GM23248 (cell line): ENCODE measurements around the gene TMEM132A. TPM values are rescaled to one million over a fixed set of nuclear protein-coding genes. Genes with fewer than 3 reads are reported as not detected.

Experiments
- DNase-seq: peaks from one replicate; pipeline ENCODE4 v3.0.0-alpha.2; 2015
- H2AFZ ChIP-seq: fragments of 200-600 bp; sonication (generic); 2 replicates; pipeline ENCODE4 v1.6.1; 2016; ENCODE audit warnings: antibody characterized with exemption
- H3F3A ChIP-seq: fragments of 200-600 bp; sonication (generic); 2 replicates; pipeline ENCODE4 v1.6.1; 2016; ENCODE audit warnings: mild to moderate bottlenecking, antibody characterized with exemption, mixed run types; ENCODE audit not compliant: insufficient read depth
- H3K27ac ChIP-seq: fragments of 200-600 bp; sonication (generic); 2 replicates; pipeline ENCODE4 v1.5.1; 2016; ENCODE audit warnings: mild to moderate bottlenecking
- H3K27me3 ChIP-seq: fragments of 200-600 bp; sonication (generic); replicated peaks from 2 replicates; pipeline ENCODE4 v1.6.1; 2016; ENCODE audit warnings: mild to moderate bottlenecking; ENCODE audit not compliant: insufficient read depth
- H3K36me3 ChIP-seq: fragments of 200-600 bp; sonication (generic); 2 replicates; pipeline ENCODE4 v1.6.1; 2016; ENCODE audit warnings: low read depth, mild to moderate bottlenecking
- H3K4me1 ChIP-seq: fragments of 200-600 bp; sonication (generic); 2 replicates; pipeline ENCODE4 v1.6.1; 2016; ENCODE audit warnings: mild to moderate bottlenecking; ENCODE audit not compliant: insufficient read depth
- H3K4me2 ChIP-seq: fragments of 200-600 bp; sonication (generic); one replicate; pipeline ENCODE4 v1.6.1; 2016; ENCODE audit warnings: mild to moderate bottlenecking; ENCODE audit not compliant: unreplicated experiment
- H3K4me3 ChIP-seq: fragments of 200-600 bp; sonication (generic); 2 replicates; pipeline ENCODE4 v1.5.1; 2016; ENCODE audit warnings: mild to moderate bottlenecking
- H3K79me2 ChIP-seq: fragments of 200-600 bp; sonication (generic); 2 replicates; pipeline ENCODE4 v1.6.1; 2016; ENCODE audit warnings: mild to moderate bottlenecking; ENCODE audit not compliant: insufficient read depth
- H3K9ac ChIP-seq: fragments of 200-600 bp; sonication (generic); 2 replicates; pipeline ENCODE4 v1.6.1; 2016; ENCODE audit warnings: mild to moderate bottlenecking
- H3K9me2 ChIP-seq: fragments of 200-600 bp; sonication (generic); 2 replicates; pipeline ENCODE4 v1.6.1; 2016; ENCODE audit warnings: mixed run types, mild to moderate bottlenecking, moderate library complexity; ENCODE audit not compliant: insufficient read depth
- H3K9me3 ChIP-seq: fragments of 200-600 bp; sonication (generic); one replicate; pipeline ENCODE4 v1.6.1; 2017; ENCODE audit warnings: low read depth
- H4K20me1 ChIP-seq: fragments of 200-600 bp; sonication (generic); 2 replicates; pipeline ENCODE4 v1.6.0; 2016; ENCODE audit not compliant: insufficient read depth
- EZH2 ChIP-seq: fragments of 200-600 bp; sonication (generic); IDR thresholded peaks from 2 replicates; pipeline ENCODE4 v1.6.1; 2018; ENCODE audit warnings: antibody characterized with exemption, mild to moderate bottlenecking; ENCODE audit not compliant: insufficient read depth, poor library complexity, severe bottlenecking
- EZH2phosphoT487 ChIP-seq: fragments of 200-600 bp; sonication (generic); IDR thresholded peaks from 2 replicates; pipeline ENCODE4 v1.6.1; 2018; ENCODE audit warnings: antibody characterized with exemption, moderate library complexity, mild to moderate bottlenecking, low read depth; ENCODE audit not compliant: insufficient read depth
- WGBS, 2 experiments: methylation state at CpG; one replicate each; pipeline ENCODE4 v1.1.6; 2015 to 2017; ENCODE audit warnings: low lambda C conversion rate in 2 of 2, low coverage in 1 of 2; ENCODE audit errors: missing lambda C conversion rate in 2 of 2; 5-methylcytosine and 5-hydroxymethylcytosine counted together
- in situ Hi-C: fragments of 300-500 bp; cut with MboI; formaldehyde crosslinking; loops from 2 replicates; pipeline ENCODE4 v1.15.0; 2020
- polyA plus RNA-seq: library from polyadenylated mRNA; unstranded; fragments of >200 nt; fragmentation: Nextera tagmentation; extraction: Ambion mirVana; gene quantifications from 2 replicates; pipeline ENCODE4 v1.2.1, GENCODE V29; 2016
- total RNA-seq: library from RNA; depleted of rRNA; stranded (reverse); fragments of >200 nt; shearing (Covaris generic); gene quantifications from 2 replicates; pipeline ENCODE4 v1.2.3, GENCODE V29; 2014

Gene TMEM132A
- total and polyA plus RNA-seq, 2 experiments from 2014 or later = 10.1 to 28.2 TPM

GRCh38 chr11:60935676-60936442 is 11.6 kb downstream of the TMEM132A start:
- Histone ChIP-seq H3K27me3 (no peaks in the 10 kb centered on the region), H3K79me2 (no peaks in the 10 kb centered on the region), H3K4me1 (no peaks in the 10 kb centered on the region), H3K9ac (no peak overlapping the region), H2AFZ (no peak overlapping the region), H3K27ac (no peak overlapping the region), H3K4me3 (no peak overlapping the region), H3K4me2 (no peak overlapping the region), H3K9me3 (no peaks in the 10 kb centered on the region), H4K20me1 (no peaks in the 10 kb centered on the region), H3K36me3 (no peaks in the 10 kb centered on the region), H3K9me2 (no peaks in the 10 kb centered on the region), H3F3A (no peaks in the 10 kb centered on the region)
- in situ Hi-C loops = no loop called here
- WGBS, 2 experiments = 84 to 89% methylated on average over 22 to 27 of the region's 27 CpGs
- DNase-seq = no peak
- TF ChIP-seq EZH2phosphoT487 (no peak), EZH2 (no peak)

- TF ChIP-seq EZH2 = no peak
- TF ChIP-seq EZH2phosphoT487 = no peak
Observed at GRCh38 chr11:60936467-60937143, 12.3 kb downstream of the TMEM132A start.

GRCh38 chr11:60937144-60937527 is 12.9 kb downstream of the TMEM132A start:
- no peaks in the 10 kb centered on the region for H3K36me3 ChIP-seq
- no peaks in the 10 kb centered on the region for H3K9me3 ChIP-seq
- whole genome bisulfite sequencing, 2 experiments = 78 to 79% methylated on average over 11 to 12 of the region's 12 CpGs
- no peaks in the 10 kb centered on the region for H4K20me1 ChIP-seq
- no peak for TF ChIP-seq EZH2phosphoT487
- TF ChIP-seq EZH2 = no peak
- no peak overlapping the region for H3K9ac ChIP-seq
- H3K4me1 ChIP-seq = no peaks in the 10 kb centered on the region
- H2AFZ ChIP-seq = no peak overlapping the region
- no peaks in the 10 kb centered on the region for H3F3A ChIP-seq
- no peaks in the 10 kb centered on the region for H3K79me2 ChIP-seq
- DNase-seq = no peak
- H3K4me2 ChIP-seq = no peak overlapping the region
- no peaks in the 10 kb centered on the region for H3K9me2 ChIP-seq
- H3K4me3 ChIP-seq = no peak overlapping the region
- H3K27ac ChIP-seq = no peak overlapping the region
- no peaks in the 10 kb centered on the region for H3K27me3 ChIP-seq
- in situ Hi-C loops = no loop called here

More at GRCh38 chr11:60936467-60937143, 12.3 kb downstream of the TMEM132A start:
- Histone ChIP-seq H2AFZ (no peak overlapping the region), H3K4me3 (no peak overlapping the region), H3K4me1 (no peaks in the 10 kb centered on the region), H4K20me1 (no peaks in the 10 kb centered on the region), H3K79me2 (no peaks in the 10 kb centered on the region), H3K9me2 (no peaks in the 10 kb centered on the region), H3K9ac (no peak overlapping the region), H3K9me3 (no peaks in the 10 kb centered on the region), H3K36me3 (no peaks in the 10 kb centered on the region), H3K27ac (no peak overlapping the region), H3K4me2 (no peak overlapping the region), H3F3A (no peaks in the 10 kb centered on the region), H3K27me3 (no peaks in the 10 kb centered on the region)
- in situ Hi-C loops = no loop called here
- 72 to 75% methylated on average over 14 to 16 of the region's 18 CpGs for WGBS, 2 experiments
- DNase-seq = no peak

DNA sequence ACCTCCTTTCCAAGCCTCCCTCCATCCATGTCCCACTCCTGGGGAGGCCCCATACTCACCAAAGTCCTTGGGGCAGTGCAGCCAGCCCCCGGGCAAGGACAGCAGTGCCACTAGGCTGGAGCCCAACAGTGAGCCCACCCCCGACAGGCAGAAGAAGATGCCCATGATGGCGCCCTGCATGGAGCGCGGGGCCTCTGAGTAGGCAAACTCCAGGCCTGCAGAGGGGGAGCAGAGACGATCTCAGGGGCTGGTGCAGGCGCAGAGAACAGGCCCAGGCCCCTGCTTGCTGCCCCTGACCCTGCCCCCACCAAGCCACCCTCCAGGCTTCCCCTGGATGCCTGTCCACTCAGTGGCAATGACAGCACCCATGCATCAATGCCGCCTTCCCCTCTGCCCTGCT is 13.6 kb downstream of the TMEM132A start:
- Histone ChIP-seq H3K27ac (no peak overlapping the region), H2AFZ (no peak overlapping the region), H3K9me2 (no peaks in the 10 kb centered on the region), H3K79me2 (no peaks in the 10 kb centered on the region), H3K9ac (no peak overlapping the region), H3K27me3 (no peaks in the 10 kb centered on the region), H3F3A (no peaks in the 10 kb centered on the region), H3K9me3 (no peaks in the 10 kb centered on the region), H3K4me3 (no peak overlapping the region), H3K4me2 (no peak overlapping the region), H3K36me3 (no peaks in the 10 kb centered on the region), H3K4me1 (no peaks in the 10 kb centered on the region), H4K20me1 (no peaks in the 10 kb centered on the region)
- no peak for DNase-seq
- WGBS, 2 experiments = 82 to 87% methylated on average over 8 of the region's 8 CpGs
- in situ Hi-C loops = no loop called here
- no peak for TF ChIP-seq EZH2
- no peak for TF ChIP-seq EZH2phosphoT487
